Astrocyte (in vitro differentiated cells and primary cell): ENCODE results near the gene CFAP97D2. TPM values are rescaled to one million over a fixed set of nuclear protein-coding genes. Genes with fewer than 3 reads are reported as not detected.
"Not testable (repeated sequence)": the region's sequence is repeated elsewhere in the genome, so short reads cannot be mapped to it uniquely, and the experiment has no call there.

Source experiments
- DNase-seq: peaks from one replicate; pipeline ENCODE4 v3.0.0-alpha.2; 2010; ENCODE audit warnings: low read depth
- FAIRE-seq: peaks from 2 replicates; lab custom pipeline; 2011; peaks lifted over from hg19 to GRCh38; lab: Jason Lieb, UNC
- H2AFZ ChIP-seq: 2 replicates; pipeline ENCODE4 v1.6.0; 2012; ENCODE audit warnings: low read depth, low read length, inconsistent platforms
- H3K27ac ChIP-seq: 2 replicates; pipeline ENCODE4 v1.5.1; 2011; ENCODE audit warnings: low read depth, low read length, inconsistent platforms
- H3K27me3 ChIP-seq: 2 replicates; pipeline ENCODE4 v1.6.0; 2011; ENCODE audit warnings: low read length, inconsistent platforms; ENCODE audit not compliant: insufficient read depth
- H3K36me3 ChIP-seq: 2 replicates; pipeline ENCODE4 v1.5.1; 2011; ENCODE audit warnings: low read length, inconsistent platforms; ENCODE audit not compliant: insufficient read depth
- H3K4me1 ChIP-seq: 2 replicates; pipeline ENCODE4 v1.5.1; 2011; ENCODE audit warnings: low read length, inconsistent platforms; ENCODE audit not compliant: insufficient read depth
- H3K4me2 ChIP-seq: 2 replicates; pipeline ENCODE4 v1.6.0; 2012; ENCODE audit warnings: low read length, inconsistent platforms
- H3K4me3 ChIP-seq: 2 replicates; pipeline ENCODE4 v1.5.1; 2011; ENCODE audit warnings: low read depth, mild to moderate bottlenecking, low read length, inconsistent platforms; ENCODE audit not compliant: insufficient read depth
- H3K79me2 ChIP-seq: 2 replicates; pipeline ENCODE4 v1.6.0; 2012; ENCODE audit warnings: mild to moderate bottlenecking, low read length, inconsistent platforms; ENCODE audit not compliant: insufficient read depth
- H3K9ac ChIP-seq: 2 replicates; pipeline ENCODE4 v1.6.0; 2012; ENCODE audit warnings: mild to moderate bottlenecking, low read length, inconsistent platforms
- H3K9me3 ChIP-seq: 2 replicates; pipeline ENCODE4 v1.5.1; 2012; ENCODE audit warnings: low read depth, mild to moderate bottlenecking, low read length, inconsistent platforms; ENCODE audit not compliant: insufficient read depth
- H4K20me1 ChIP-seq: 2 replicates; pipeline ENCODE4 v1.6.0; 2012; ENCODE audit warnings: low read length, inconsistent platforms; ENCODE audit not compliant: insufficient read depth
- H3K27ac Mint-ChIP-seq: one replicate; pipeline ENCODE4 v1.8.0; 2021; ENCODE audit warnings: mild to moderate bottlenecking, mixed read lengths; ENCODE audit not compliant: unreplicated experiment
- H3K27me3 Mint-ChIP-seq: one replicate; pipeline ENCODE4 v1.8.0; 2021; ENCODE audit warnings: low read depth, mixed read lengths; ENCODE audit not compliant: unreplicated experiment
- H3K36me3 Mint-ChIP-seq: one replicate; pipeline ENCODE4 v1.8.0; 2021; ENCODE audit warnings: low read depth, mixed read lengths; ENCODE audit not compliant: unreplicated experiment
- H3K4me1 Mint-ChIP-seq: one replicate; pipeline ENCODE4 v1.8.0; 2021; ENCODE audit warnings: low read depth, mixed read lengths; ENCODE audit not compliant: unreplicated experiment
- H3K4me3 Mint-ChIP-seq: one replicate; pipeline ENCODE4 v1.8.0; 2021; ENCODE audit warnings: mild to moderate bottlenecking, moderate library complexity, mixed read lengths; ENCODE audit not compliant: unreplicated experiment
- H3K9me3 Mint-ChIP-seq: one replicate; pipeline ENCODE4 v1.8.0; 2021; ENCODE audit warnings: mild to moderate bottlenecking, mixed read lengths; ENCODE audit not compliant: unreplicated experiment
- EZH2 ChIP-seq: IDR thresholded peaks from 2 replicates; pipeline ENCODE4 v1.6.1; 2012; ENCODE audit warnings: mild to moderate bottlenecking, low read length, inconsistent platforms; ENCODE audit not compliant: insufficient read depth
- total RNA-seq: library from RNA; stranded (reverse); gene quantifications from 2 replicates; pipeline ENCODE4 v1.2.1, GENCODE V29; 2021
- TF ChIP-seq, protein P1 (sequence below): IDR thresholded peaks from 2 replicates; pipeline ENCODE4 v1.5.1; 2011; ENCODE audit warnings: low read depth, mild to moderate bottlenecking, inconsistent platforms, low read length, moderate library complexity; ENCODE audit not compliant: insufficient read depth

CFAP97D2 gene
- total RNA-seq, 1 donor from 2014 or later = not detected

- Mint-ChIP-seq H3K4me3 (no peak overlapping the region), H3K36me3 (no peaks in the 10 kb centered on the region), H3K27me3 (peaks cover 52% of the 10 kb centered on the region), H3K9me3 (no peaks in the 10 kb centered on the region), H3K4me1 (no peaks in the 10 kb centered on the region), H3K27ac (no peak overlapping the region)
- Histone ChIP-seq H3K4me2 (no peak overlapping the region), H4K20me1 (no peaks in the 10 kb centered on the region), H3K9me3 (no peaks in the 10 kb centered on the region), H3K9ac (no peak overlapping the region), H3K27me3 (peaks cover 14% of the 10 kb centered on the region), H3K79me2 (no peaks in the 10 kb centered on the region), H2AFZ (no peak overlapping the region), H3K36me3 (no peaks in the 10 kb centered on the region), H3K4me1 (no peaks in the 10 kb centered on the region), H3K27ac (no peak overlapping the region), H3K4me3 (no peak overlapping the region)
- FAIRE-seq (no peak), DNase-seq (no peak)
- TF ChIP-seq, protein P1, sequence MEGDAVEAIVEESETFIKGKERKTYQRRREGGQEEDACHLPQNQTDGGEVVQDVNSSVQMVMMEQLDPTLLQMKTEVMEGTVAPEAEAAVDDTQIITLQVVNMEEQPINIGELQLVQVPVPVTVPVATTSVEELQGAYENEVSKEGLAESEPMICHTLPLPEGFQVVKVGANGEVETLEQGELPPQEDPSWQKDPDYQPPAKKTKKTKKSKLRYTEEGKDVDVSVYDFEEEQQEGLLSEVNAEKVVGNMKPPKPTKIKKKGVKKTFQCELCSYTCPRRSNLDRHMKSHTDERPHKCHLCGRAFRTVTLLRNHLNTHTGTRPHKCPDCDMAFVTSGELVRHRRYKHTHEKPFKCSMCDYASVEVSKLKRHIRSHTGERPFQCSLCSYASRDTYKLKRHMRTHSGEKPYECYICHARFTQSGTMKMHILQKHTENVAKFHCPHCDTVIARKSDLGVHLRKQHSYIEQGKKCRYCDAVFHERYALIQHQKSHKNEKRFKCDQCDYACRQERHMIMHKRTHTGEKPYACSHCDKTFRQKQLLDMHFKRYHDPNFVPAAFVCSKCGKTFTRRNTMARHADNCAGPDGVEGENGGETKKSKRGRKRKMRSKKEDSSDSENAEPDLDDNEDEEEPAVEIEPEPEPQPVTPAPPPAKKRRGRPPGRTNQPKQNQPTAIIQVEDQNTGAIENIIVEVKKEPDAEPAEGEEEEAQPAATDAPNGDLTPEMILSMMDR = no peak
- TF ChIP-seq EZH2 = no peak
Observed at GRCh38 chr13:114148521-114148855, 30.6 kb upstream of the CFAP97D2 start.

DNA sequence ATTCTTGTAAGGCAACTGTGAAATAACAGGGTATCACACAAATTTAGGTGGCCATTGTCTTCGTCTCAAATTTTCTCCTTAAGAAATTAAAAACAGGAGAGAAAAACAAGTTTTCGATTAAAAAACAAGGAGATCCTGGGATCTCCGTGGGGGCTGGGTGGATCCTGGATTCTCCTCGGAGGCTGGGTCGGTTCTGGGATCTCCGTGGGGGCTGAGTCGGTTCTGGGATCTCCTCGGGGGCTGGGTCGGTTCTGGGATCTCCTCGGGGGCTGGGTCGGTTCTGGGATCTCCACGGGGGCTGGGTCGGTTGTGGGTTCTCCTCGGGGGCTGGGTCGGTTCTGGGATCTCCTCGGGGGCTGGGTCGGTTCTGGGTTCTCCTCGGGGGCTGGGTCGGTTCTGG lies 30.2 kb upstream of the CFAP97D2 start:
- not testable (repeated sequence) for DNase-seq, H3K4me1 Mint-ChIP-seq, H3K9me3 Mint-ChIP-seq

GRCh38 chr13:114149774-114150740 lies 29.0 kb upstream of the CFAP97D2 start:
- H3K4me3 ChIP-seq = no peak overlapping the region
- DNase-seq = no peak
- TF ChIP-seq, protein P1 = no peak
- no peak overlapping the region for H3K27ac ChIP-seq
- H3K9me3 Mint-ChIP-seq = no peaks in the 10 kb centered on the region
- no peaks in the 10 kb centered on the region for H3K4me1 Mint-ChIP-seq
- peaks cover 12% of the 10 kb centered on the region for H3K27me3 ChIP-seq
- no peak for FAIRE-seq
- no peaks in the 10 kb centered on the region for H3K36me3 ChIP-seq
- H3K4me2 ChIP-seq = no peak overlapping the region
- peaks cover 48% of the 10 kb centered on the region for H3K27me3 Mint-ChIP-seq
- no peak overlapping the region for H2AFZ ChIP-seq
- H3K79me2 ChIP-seq = no peaks in the 10 kb centered on the region
- H3K9me3 ChIP-seq = no peaks in the 10 kb centered on the region
- no peak overlapping the region for H3K4me3 Mint-ChIP-seq
- H3K4me1 ChIP-seq = no peaks in the 10 kb centered on the region
- no peaks in the 10 kb centered on the region for H3K36me3 Mint-ChIP-seq
- H3K9ac ChIP-seq = no peak overlapping the region
- H3K27ac Mint-ChIP-seq = no peak overlapping the region
- H4K20me1 ChIP-seq = no peaks in the 10 kb centered on the region

More for the DNA sequence above, 30.2 kb upstream of the CFAP97D2 start:
- not testable (repeated sequence) for H2AFZ ChIP-seq, H3K36me3 ChIP-seq, H3K4me3 ChIP-seq, H4K20me1 ChIP-seq, H3K4me3 Mint-ChIP-seq, H3K27ac Mint-ChIP-seq, FAIRE-seq, H3K9me3 ChIP-seq, H3K27ac ChIP-seq, H3K36me3 Mint-ChIP-seq, H3K4me2 ChIP-seq, H3K9ac ChIP-seq, H3K79me2 ChIP-seq, H3K4me1 ChIP-seq
- peaks cover 52% of the 10 kb centered on the region for H3K27me3 Mint-ChIP-seq
- peaks cover 14% of the 10 kb centered on the region for H3K27me3 ChIP-seq
